A673 (cell line): ENCODE results near the gene CD8A. TPM values are rescaled to one million over a fixed set of nuclear protein-coding genes. Genes with fewer than 3 reads are reported as not detected.

Experiments
- BruUV-seq: library from RNA; stranded (reverse); fragments of 400-500 nt; replicated peaks from 2 replicates; lab custom pipeline; 2021; lab: Mats Ljungman, UMichigan
- CTCF ChIA-PET: fragments of 300-600 bp; sonication (Branson Sonifier 250); formaldehyde crosslinking; loops from one replicate; lab custom pipeline; 2022; ENCODE audit warnings: antibody characterized with exemption; lab: Charles Lee
- POLR2A ChIA-PET: fragments of 300-600 bp; sonication (Branson Sonifier 250); formaldehyde crosslinking; loops from one replicate; lab custom pipeline; 2022; ENCODE audit warnings: antibody characterized with exemption; ENCODE audit not compliant: low non-redundant PET; lab: Charles Lee
- DNase-seq: peaks from one replicate; pipeline ENCODE4 v3.0.0-alpha.2; 2015; ENCODE audit warnings: low spot score
- H3K27ac ChIP-seq: fragments of 200-600 bp; sonication (generic); 2 replicates; pipeline ENCODE4 v1.5.1; 2016; ENCODE audit warnings: mixed run types, low read depth, mild to moderate bottlenecking, mixed read lengths, antibody characterized with exemption, low read length; ENCODE audit not compliant: poor library complexity, severe bottlenecking
- H3K27me3 ChIP-seq: fragments of 200-600 bp; sonication (generic); replicated peaks from 2 replicates; pipeline ENCODE4 v1.6.1; 2017; ENCODE audit warnings: mixed run types, low read depth, mild to moderate bottlenecking, mixed read lengths, antibody characterized with exemption, low read length; ENCODE audit not compliant: insufficient read depth, poor library complexity
- H3K36me3 ChIP-seq: fragments of 200-600 bp; sonication (generic); 2 replicates; pipeline ENCODE4 v1.6.1; 2016; ENCODE audit warnings: mixed run types, mild to moderate bottlenecking, mixed read lengths, antibody characterized with exemption, low read length; ENCODE audit not compliant: insufficient read depth, poor library complexity, severe bottlenecking
- H3K4me1 ChIP-seq: fragments of 200-600 bp; sonication (generic); 2 replicates; pipeline ENCODE4 v1.6.1; 2017; ENCODE audit warnings: mixed run types, mild to moderate bottlenecking, mixed read lengths, antibody characterized with exemption, low read length; ENCODE audit not compliant: insufficient read depth, poor library complexity, severe bottlenecking
- H3K4me3 ChIP-seq: fragments of 200-600 bp; sonication (generic); 2 replicates; pipeline ENCODE4 v1.5.1; 2016; ENCODE audit warnings: low read depth, mixed run types, mild to moderate bottlenecking, mixed read lengths, low read length; ENCODE audit not compliant: poor library complexity, severe bottlenecking
- H3K9me3 ChIP-seq: fragments of 200-600 bp; sonication (generic); 2 replicates; pipeline ENCODE4 v1.6.1; 2016; ENCODE audit warnings: mixed run types, low read depth, mild to moderate bottlenecking, mixed read lengths, antibody characterized with exemption, low read length; ENCODE audit not compliant: poor library complexity, severe bottlenecking
- CTCF ChIP-seq: fragments of 300-800, 200-600 bp; sonication (generic); conservative IDR thresholded peaks from 2 replicates; pipeline ENCODE4 v1.5.1; 2017; ENCODE audit warnings: low read depth, mild to moderate bottlenecking, antibody characterized with exemption, low read length, moderate library complexity, mixed read lengths
- EZH2 ChIP-seq: fragments of 200-600 bp; sonication (generic); IDR thresholded peaks from 2 replicates; pipeline ENCODE4 v1.6.1; 2017; ENCODE audit warnings: borderline replicate concordance, low read depth, mild to moderate bottlenecking, mixed read lengths, antibody characterized with exemption, low read length; ENCODE audit not compliant: poor library complexity, severe bottlenecking
- intact Hi-C: fragments of 100-400 bp; cut with micrococcal nuclease; formaldehyde crosslinking; loops from one replicate; pipeline ENCODE4 v1.10.0; 2022; ENCODE audit not compliant: unreplicated experiment
- total RNA-seq: library from RNA; stranded (reverse); gene quantifications from 2 replicates; pipeline ENCODE4 v1.2.3, GENCODE V29; 2021

CD8A gene
- total RNA-seq, 1 experiment from 2014 or later = not detected

GRCh38 chr2:86758405-86758804, 32.3 kb downstream of the CD8A start:
- Histone ChIP-seq H3K9me3 (no peaks in the 10 kb centered on the region), H3K4me3 (no peak overlapping the region), H3K4me1 (no peaks in the 10 kb centered on the region), H3K36me3 (peaks cover 19% of the 10 kb centered on the region), H3K27ac (no peak overlapping the region), H3K27me3 (no peaks in the 10 kb centered on the region)
- ChIA-PET CTCF (no interaction called here), POLR2A (no interaction called here)
- intact Hi-C loops = no loop called here
- no peak for DNase-seq
- TF ChIP-seq CTCF (no peak), EZH2 (no peak)
- BruUV-seq = no TSS peak

GRCh38 chr2:86753606-86754005, 37.1 kb downstream of the CD8A start:
- Histone ChIP-seq H3K9me3 (peaks cover 26% of the 10 kb centered on the region), H3K4me1 (peaks cover 3% of the 10 kb centered on the region), H3K36me3 (peaks cover 64% of the 10 kb centered on the region), H3K27me3 (no peaks in the 10 kb centered on the region), H3K4me3 (no peak overlapping the region), H3K27ac (no peak overlapping the region)
- TF ChIP-seq EZH2 (no peak), CTCF (no peak)
- POLR2A ChIA-PET = no interaction called here
- CTCF ChIA-PET = no interaction called here
- DNase-seq = no peak
- no TSS peak for BruUV-seq
- intact Hi-C loops = no loop called here

GRCh38 chr2:86752934-86753333, 37.8 kb downstream of the CD8A start:
- peaks cover 64% of the 10 kb centered on the region for H3K36me3 ChIP-seq
- TF ChIP-seq CTCF = no peak
- TF ChIP-seq EZH2 = no peak
- peaks cover 7% of the 10 kb centered on the region for H3K4me1 ChIP-seq
- no peak overlapping the region for H3K4me3 ChIP-seq
- BruUV-seq = no TSS peak
- DNase-seq = no peak
- ChIA-PET POLR2A (no interaction called here), CTCF (no interaction called here)
- no peak overlapping the region for H3K27ac ChIP-seq
- H3K9me3 ChIP-seq = peaks cover 27% of the 10 kb centered on the region
- intact Hi-C loops = no loop called here
- H3K27me3 ChIP-seq = no peaks in the 10 kb centered on the region
